HG02840 (cell line): ENCODE measurements around the gene RNASE2.
"Not testable (repeated sequence)": the region's sequence is repeated elsewhere in the genome, so short reads cannot be mapped to it uniquely, and the experiment has no call there.

Source experiments
- ATAC-seq: cut with Tn5 transposase; IDR thresholded peaks from one replicate; pipeline ENCODE4 v1.9.1; 2021; ENCODE audit warnings: mild to moderate bottlenecking, moderate library complexity, moderate number of reproducible peaks; ENCODE audit not compliant: unreplicated experiment, low FRiP score

Gene RNASE2

GRCh38 chr14:20980906-20981305 is 25.6 kb downstream of the RNASE2 start:
- no peak for ATAC-seq

- no peak for ATAC-seq
Observed at GRCh38 chr14:20982646-20983369, 27.5 kb downstream of the RNASE2 start.

- ATAC-seq: not testable (repeated sequence)
Observed at GRCh38 chr14:20985650-20986049, 30.4 kb downstream of the RNASE2 start.

- ATAC-seq: no peak
Observed at GRCh38 chr14:20986811-20987210, 31.5 kb downstream of the RNASE2 start.

- no peak for ATAC-seq
Observed at GRCh38 chr14:20988717-20989470, 33.6 kb downstream of the RNASE2 start.

- ATAC-seq: no peak
Observed at GRCh38 chr14:20989471-20989786, 34.1 kb downstream of the RNASE2 start.

GRCh38 chr14:20989787-20990600 is 34.7 kb downstream of the RNASE2 start, which contains the start of gene METTL17:
METTL17 (plus strand) TSS chr14:20989980; CDS start chr14:20990003, 23 bp downstream.
- peak; percentile 93 for ATAC-seq

- no peak for ATAC-seq
Observed at GRCh38 chr14:20996521-20996920, 41.2 kb downstream of the RNASE2 start.

- no peak for ATAC-seq
Observed at GRCh38 chr14:20997115-20997514, 41.8 kb downstream of the RNASE2 start.

GRCh38 chr14:20997564-20997963 is 42.3 kb downstream of the RNASE2 start:
- ATAC-seq: no peak

- no peak for ATAC-seq
Observed at GRCh38 chr14:20998139-20998538, 42.9 kb downstream of the RNASE2 start.

- ATAC-seq: no peak
Observed at GRCh38 chr14:20998674-20999366, 43.5 kb downstream of the RNASE2 start, which contains the start of gene SLC39A2. SLC39A2 (plus strand) TSS chr14:20999293; CDS start chr14:20999447, 154 bp downstream.

GRCh38 chr14:20999591-20999990 is 44.3 kb downstream of the RNASE2 start:
- no peak for ATAC-seq

GRCh38 chr14:21001218-21001617 is 45.9 kb downstream of the RNASE2 start:
- no peak for ATAC-seq

- no peak for ATAC-seq
Observed at GRCh38 chr14:21003788-21004346, 48.6 kb downstream of the RNASE2 start.
